Stomach (tissue), 9 donors: ENCODE measurements around the gene GLCCI1. TPM values are rescaled to one million over a fixed set of nuclear protein-coding genes. Genes with fewer than 3 reads are reported as not detected.

Experiments used
- DNase-seq, 2 donors: peaks; one replicate each; pipeline versions ENCODE4 v3.0.0 to v3.0.0-alpha.2; 2013 to 2019
- H3K27ac ChIP-seq, 5 donors: fragments of 200-600 bp in 4 of 5; sonication (generic) in 4 of 5; one replicate each; pipeline ENCODE4 v1.5.1; 2013 to 2019; ENCODE audit warnings: mild to moderate bottlenecking in 1 of 5, moderate library complexity in 1 of 5
- H3K27me3 ChIP-seq, 3 donors: fragments of 200-600 bp; sonication (generic); one replicate each; pipeline ENCODE4 v1.5.1; 2017 to 2019; ENCODE audit warnings: mixed run types in 1 of 3
- H3K36me3 ChIP-seq, 4 donors: fragments of 200-600 bp; sonication (generic); 1 replicate in 3 of 4; 2 replicates in 1 of 4; pipeline ENCODE4 v1.5.1; 2016 to 2019
- H3K4me1 ChIP-seq, 4 donors: fragments of 200-600 bp; sonication (generic); one replicate each; pipeline ENCODE4 v1.5.1; 2016 to 2019
- H3K4me3 ChIP-seq, 4 donors: fragments of 200-600 bp; sonication (generic) in 3 of 4; one replicate each; pipeline ENCODE4 v1.5.1; 2016 to 2019; ENCODE audit warnings: mild to moderate bottlenecking in 1 of 4
- H3K9me3 ChIP-seq, 4 donors: fragments of 200-600 bp; sonication (generic); one replicate each; pipeline ENCODE4 v1.5.1; 2016 to 2019
- CTCF ChIP-seq, 7 experiments: fragments of 450-650 bp in 4 of 7; fragments of 200-600 bp in 3 of 7; sonication (generic) in 3 of 7; IDR thresholded peaks; one replicate each; pipeline ENCODE4 v1.5.1; 2016 to 2019; ENCODE audit warnings: antibody characterized with exemption in 7 of 7, control low read depth in 2 of 7, mild to moderate bottlenecking in 1 of 7
- EP300 ChIP-seq: sonication (generic); formaldehyde crosslinking; IDR thresholded peaks from one replicate; pipeline ENCODE4 v1.6.1; 2017; ENCODE audit warnings: antibody characterized with exemption
- POLR2A ChIP-seq, 4 donors: fragments of 450-650 bp; IDR thresholded peaks; one replicate each; pipeline ENCODE4 v1.6.1; 2016; ENCODE audit warnings: antibody characterized with exemption in 4 of 4, control low read depth in 2 of 4, mild to moderate bottlenecking in 1 of 4, moderate library complexity in 1 of 4
- POLR2AphosphoS5 ChIP-seq, 3 donors: sonication (generic); formaldehyde crosslinking; IDR thresholded peaks; one replicate each; pipeline ENCODE4 v1.6.1; 2016; ENCODE audit warnings: antibody characterized with exemption in 3 of 3
- WGBS, 5 donors: extraction: QIAGEN DNeasy Blood & Tissue Kit in 3 of 5; methylation state at CpG; one replicate each; pipeline versions ENCODE4 v1.1.5 to v1.1.7; 2013 to 2018; 5-methylcytosine and 5-hydroxymethylcytosine counted together
- intact Hi-C: fragments of 100-400 bp; cut with DNase I; formaldehyde crosslinking; loops from one replicate; pipeline ENCODE4 v1.15.1; 2023; ENCODE audit warnings: low total_unique reads
- polyA plus RNA-seq, 3 donors: library from polyadenylated mRNA; stranded (reverse); fragments of 200-250 nt; gene quantifications; one replicate each; pipeline ENCODE4 v1.2.3, GENCODE V29; 2013
- total RNA-seq, 5 donors: library from RNA; depleted of rRNA; stranded (reverse); fragments of >200 nt; gene quantifications; one replicate each; pipeline versions ENCODE4 v1.1.0 to v1.2.3, GENCODE V29; 2014 to 2016
- donor health status: healthy with polysubstance abuse.
- donor health status: Bipolar disorder and iron deficiency.
- donor health status: healthy.

GLCCI1 gene
- total and polyA plus RNA-seq, 8 donors = 2.6 to 60.9 (median 14.9) TPM

GRCh38 chr7:8114175-8114574 lies 145.6 kb downstream of the GLCCI1 start:
- Histone ChIP-seq H3K4me3 (no peak overlapping the region), H3K27me3 (no peaks in the 10 kb centered on the region), H3K9me3 (no peaks in the 10 kb centered on the region), H3K4me1 (no peaks in the 10 kb centered on the region), H3K36me3 (peaks cover 0 to 21% (median 11%) of the 10 kb centered on the region in 4 donors), H3K27ac (no peak overlapping the region)
- TF ChIP-seq EP300 (no peak), POLR2AphosphoS5 (IDR thresholded peaks at IDR 0.05) (no peak), CTCF (IDR thresholded peaks at IDR 0.05) (no peak), POLR2A (IDR thresholded peaks at IDR 0.05) (no peak)
- no peak for DNase-seq
- intact Hi-C loops = no loop called here
- WGBS, 5 donors = 81 to 89% (median 83%) methylated on average over 4 of the region's 4 CpGs

DNA sequence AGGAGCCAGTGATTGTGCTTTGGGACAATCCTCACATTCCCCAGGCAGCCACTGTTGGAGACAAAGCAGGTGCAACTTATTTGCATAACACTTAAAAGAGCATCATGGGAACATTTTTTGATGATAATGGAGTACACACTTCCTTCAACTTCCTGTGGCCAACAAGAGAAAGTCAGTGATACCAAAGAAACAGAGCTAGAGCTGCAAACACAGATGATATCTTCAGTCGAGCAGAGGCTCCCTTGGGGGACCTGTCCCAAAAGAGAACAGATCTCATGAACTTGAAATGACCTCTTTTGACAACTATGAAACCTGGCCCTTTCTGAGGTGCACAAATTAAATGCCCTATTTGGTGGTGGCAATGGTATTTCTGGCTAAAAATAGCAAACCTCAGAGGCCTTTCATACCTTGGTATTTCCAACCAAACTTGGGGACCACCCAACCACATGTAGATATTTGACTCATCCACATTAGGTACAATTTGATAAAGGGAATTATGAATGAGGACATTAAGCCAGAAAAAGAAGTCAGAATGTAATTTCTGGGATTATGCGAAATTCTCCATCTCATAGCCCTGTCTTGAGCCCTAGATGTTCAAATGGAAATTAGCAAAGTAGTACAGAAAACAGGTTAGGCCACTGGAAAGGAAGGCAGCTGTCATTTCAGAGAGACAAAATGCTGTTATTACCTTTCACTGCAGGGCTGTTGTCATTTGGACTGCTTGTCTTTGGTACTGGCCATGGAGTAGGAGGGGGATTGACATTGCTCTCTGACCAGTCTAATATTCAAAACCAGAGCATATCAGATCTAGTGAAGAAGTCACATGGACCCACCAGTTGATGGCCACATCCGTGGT lies 147.2 kb downstream of the GLCCI1 start:
- Histone ChIP-seq H3K9me3 (no peaks in the 10 kb centered on the region), H3K36me3 (peaks cover 0 to 37% (median 22%) of the 10 kb centered on the region in 4 donors), H3K27ac (no peak overlapping the region), H3K27me3 (no peaks in the 10 kb centered on the region), H3K4me1 (no peaks in the 10 kb centered on the region), H3K4me3 (no peak overlapping the region)
- intact Hi-C loops = no loop called here
- no peak for TF ChIP-seq POLR2AphosphoS5 (IDR thresholded peaks at IDR 0.05)
- no peak for TF ChIP-seq CTCF (IDR thresholded peaks at IDR 0.05)
- TF ChIP-seq POLR2A (IDR thresholded peaks at IDR 0.05) = no peak
- no peak for TF ChIP-seq EP300
- WGBS, 5 donors = 76 to 88% (median 81%) methylated on average over 3 of the region's 3 CpGs
- no peak for DNase-seq

- Histone ChIP-seq H3K27ac (no peak overlapping the region), H3K4me1 (no peaks in the 10 kb centered on the region), H3K4me3 (no peak overlapping the region), H3K27me3 (no peaks in the 10 kb centered on the region), H3K36me3 (peaks cover 0 to 48% (median 31%) of the 10 kb centered on the region in 4 donors), H3K9me3 (no peaks in the 10 kb centered on the region)
- intact Hi-C loops = no loop called here
- DNase-seq = no peak
- WGBS, 5 donors = 77 to 91% (median 86%) methylated on average over 2 of the region's 2 CpGs
- no peak for TF ChIP-seq POLR2AphosphoS5 (IDR thresholded peaks at IDR 0.05)
Observed at GRCh38 chr7:8117195-8117594, 148.6 kb downstream of the GLCCI1 start.

DNA sequence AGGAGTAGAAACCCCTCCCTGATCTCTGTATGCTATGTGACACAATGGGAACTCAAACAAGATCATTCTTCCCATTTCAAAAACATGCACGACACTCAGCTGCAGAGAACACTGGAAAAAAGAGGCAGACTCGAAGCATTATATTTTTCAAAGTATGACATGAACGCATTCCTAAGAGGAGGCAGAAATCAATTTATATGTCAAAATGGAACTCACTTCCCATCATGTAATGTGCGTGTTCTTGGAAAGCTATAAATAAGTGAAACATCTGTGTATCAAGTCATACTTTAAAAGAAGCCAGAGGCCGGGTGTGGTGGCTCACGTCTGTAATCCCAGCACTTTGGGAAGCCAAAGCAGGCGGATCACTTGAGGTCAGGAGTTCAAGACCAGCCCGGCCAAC lies 150.7 kb downstream of the GLCCI1 start:
- Histone ChIP-seq H3K4me3 (no peak overlapping the region), H3K27ac (no peak overlapping the region), H3K27me3 (no peaks in the 10 kb centered on the region), H3K4me1 (no peaks in the 10 kb centered on the region), H3K9me3 (no peaks in the 10 kb centered on the region), H3K36me3 (peaks cover 0 to 56% (median 35%) of the 10 kb centered on the region in 4 donors)
- TF ChIP-seq POLR2A (IDR thresholded peaks at IDR 0.05) = no peak
- no peak for TF ChIP-seq EP300
- TF ChIP-seq POLR2AphosphoS5 (IDR thresholded peaks at IDR 0.05) = no peak
- no peak for TF ChIP-seq CTCF (IDR thresholded peaks at IDR 0.05)
- peak in 1 of 2 donors; percentile 26 for DNase-seq
- intact Hi-C loops = no loop called here
- 67 to 87% (median 80%) methylated on average over 8 of the region's 8 CpGs for WGBS, 5 donors
